Measurements from ENCODE around the gene LEPROT.
"Not testable (repeated sequence)": the region's sequence is repeated elsewhere in the genome, so short reads cannot be mapped to it uniquely, and the experiment has no call there.

Gene LEPROT

DNA sequence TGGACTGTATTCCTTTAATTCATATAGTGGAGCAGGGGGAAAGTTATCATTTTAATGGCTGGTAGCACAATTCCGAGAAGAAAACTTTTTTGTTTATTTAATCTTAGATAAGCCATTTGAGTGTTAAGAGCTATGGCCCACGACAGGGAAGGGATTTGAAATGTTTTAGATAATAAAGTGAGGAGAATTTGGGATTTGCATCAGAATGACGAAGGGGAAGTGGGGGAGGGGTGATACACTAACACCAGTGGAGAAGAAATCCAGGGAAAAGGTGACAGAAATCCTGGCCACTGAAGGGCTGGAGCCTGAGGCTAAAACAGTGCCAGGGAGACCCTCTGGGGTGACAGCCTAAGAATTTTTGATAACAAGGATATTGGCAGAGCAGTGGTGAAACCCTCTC, 21.0 kb downstream of the LEPROT start:
- DNase-seq: no peak

DNA sequence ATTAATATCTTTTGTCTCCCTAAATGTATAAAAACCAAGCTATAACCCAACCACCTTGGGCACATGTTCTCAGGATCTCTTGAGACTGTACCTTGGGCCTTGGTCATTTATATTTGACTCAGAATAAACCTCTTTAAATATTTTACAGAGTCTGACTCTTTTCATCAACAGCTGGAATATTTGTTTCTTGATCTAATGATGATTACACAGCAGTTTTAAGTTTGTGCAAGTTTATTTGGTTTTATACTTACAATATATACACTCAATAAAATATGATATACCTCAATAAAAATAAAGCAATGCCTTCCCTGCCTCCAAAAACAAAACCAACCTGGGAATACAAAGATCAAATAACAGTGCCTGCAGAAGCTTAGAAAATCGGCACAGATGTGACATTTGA, 22.0 kb downstream of the LEPROT start:
- DNase-seq: no peak

DNA sequence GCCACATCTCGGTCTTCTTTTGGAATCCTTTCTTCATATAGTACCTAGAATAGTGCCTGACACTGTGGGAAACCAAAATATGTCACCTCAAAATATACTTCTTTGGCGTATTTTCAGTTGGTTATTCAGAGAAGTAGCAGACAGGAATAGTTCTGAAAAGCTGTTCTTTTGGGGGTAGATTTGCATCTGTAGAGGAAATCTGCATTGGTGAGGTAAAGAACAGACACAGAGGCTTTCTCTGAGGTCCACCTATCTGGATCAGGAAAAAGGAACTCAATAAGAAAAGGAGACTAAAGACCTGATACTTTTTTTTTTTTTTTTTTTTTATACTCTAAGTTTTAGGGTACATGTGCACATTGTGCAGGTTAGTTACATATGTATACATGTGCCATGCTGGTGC, 23.2 kb downstream of the LEPROT start:
- no peak for DNase-seq

DNA sequence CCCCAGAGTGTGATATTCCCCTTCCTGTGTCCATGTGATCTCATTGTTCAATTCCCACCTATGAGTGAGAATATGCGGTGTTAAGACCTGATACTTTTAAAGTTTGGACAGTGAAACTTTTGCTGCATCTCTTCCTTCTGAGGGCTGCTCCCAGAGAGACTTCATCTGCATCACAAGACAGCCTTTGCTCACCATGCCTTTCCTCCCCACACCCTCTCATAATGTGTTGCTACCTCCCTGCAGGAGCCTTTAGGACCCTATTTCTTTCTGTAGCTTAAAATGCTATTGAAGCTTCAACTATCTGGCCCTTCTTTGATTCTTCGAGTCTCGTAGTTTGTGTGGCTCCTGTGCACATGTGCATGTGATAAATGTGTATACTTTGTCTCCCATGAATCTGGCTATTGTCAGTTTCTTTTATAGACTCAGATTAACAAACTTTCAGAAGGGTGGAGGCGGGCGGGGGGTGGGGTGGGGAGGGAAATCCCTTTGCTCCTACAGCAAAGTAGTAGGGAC, 23.7 kb downstream of the LEPROT start:
- DNase-seq: no peak

DNA sequence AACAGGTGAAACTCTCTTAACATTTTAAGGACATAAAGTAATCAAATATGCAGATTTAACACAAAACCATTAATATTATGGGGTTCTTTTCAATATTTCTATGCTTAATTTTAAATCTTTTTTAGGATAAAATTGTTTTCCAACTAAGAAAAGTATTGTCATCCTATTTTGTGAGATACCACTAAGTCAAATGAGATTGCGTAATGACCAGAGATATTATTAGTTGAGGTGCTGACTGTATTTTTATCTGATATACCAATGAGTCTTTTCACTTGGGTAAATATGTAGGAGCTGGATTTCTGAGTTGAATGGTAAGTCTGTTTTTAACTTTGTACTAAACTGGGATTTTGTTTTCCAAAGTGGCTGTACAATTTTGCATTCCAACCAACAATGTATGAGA, 25.4 kb downstream of the LEPROT start:
- DNase-seq: no peak

DNA sequence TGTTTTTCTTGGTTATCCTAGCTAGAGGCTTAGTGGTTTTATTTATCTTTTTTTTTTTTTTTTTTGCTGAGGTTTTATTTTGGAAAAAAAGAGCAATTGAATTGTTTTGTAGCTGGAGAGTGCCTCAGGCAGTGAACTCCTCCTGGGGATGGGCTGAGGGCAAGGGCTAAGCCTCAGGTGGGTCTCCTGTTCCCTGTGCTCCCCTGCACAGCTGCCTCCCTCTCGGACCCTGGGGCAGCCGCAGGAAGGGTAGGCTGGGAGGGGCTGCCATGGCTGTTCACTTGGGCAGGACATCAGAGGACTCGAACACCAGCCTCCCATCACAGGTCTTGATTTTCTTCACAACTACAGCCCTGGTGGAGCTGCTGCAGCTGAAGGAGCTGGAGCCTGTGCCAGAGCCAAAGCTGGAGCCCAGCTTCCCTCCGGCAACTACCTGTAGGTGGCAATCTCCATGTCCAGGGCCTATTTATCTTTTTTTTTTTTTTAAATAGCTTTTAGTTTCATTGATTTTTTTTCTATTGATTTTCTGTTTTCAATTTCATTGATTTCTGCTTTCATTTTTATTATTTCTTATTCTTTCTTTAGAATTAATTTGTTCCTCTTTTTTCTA, 28.9 kb downstream of the LEPROT start:
- no peak for DNase-seq

DNA sequence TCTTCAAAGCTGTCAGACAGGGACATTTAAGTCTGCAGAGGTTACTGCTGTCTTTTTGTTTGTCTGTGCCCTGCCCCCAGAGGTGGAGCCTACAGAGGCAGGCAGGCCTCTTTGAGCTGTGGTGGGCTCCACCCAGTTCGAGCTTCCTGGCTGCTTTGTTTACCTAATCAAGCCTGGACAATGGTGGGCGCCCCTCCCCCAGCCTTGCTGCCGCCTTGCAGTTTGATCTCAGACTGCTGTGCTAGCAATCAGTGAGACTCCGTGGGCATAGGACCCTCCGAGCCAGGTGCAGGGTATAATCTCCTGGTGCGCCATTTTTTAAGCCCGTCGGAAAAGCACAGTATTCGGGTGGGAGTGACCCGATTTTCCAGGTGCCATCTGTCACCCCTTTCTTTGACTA, 35.2 kb downstream of the LEPROT start:
- DNase-seq: not testable (repeated sequence)

DNA sequence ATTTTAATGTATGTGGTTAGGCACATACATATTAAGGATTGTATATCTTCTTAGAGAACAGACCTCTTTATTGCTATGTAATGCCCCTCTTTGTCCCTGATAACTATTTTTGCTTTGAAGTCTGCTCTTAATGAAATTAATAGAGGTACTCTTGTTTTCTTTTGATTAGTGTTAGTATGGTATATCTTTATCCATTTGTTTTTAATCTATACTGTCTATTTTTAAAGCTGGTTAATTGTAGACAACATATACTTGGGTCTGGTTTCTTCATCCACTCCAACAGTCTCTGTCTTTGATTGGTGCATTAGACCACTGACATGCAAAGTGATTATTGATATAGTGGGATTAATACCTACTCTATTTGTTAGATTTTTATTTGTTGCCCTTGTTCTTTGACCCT, 36.0 kb downstream of the LEPROT start:
- no peak for DNase-seq

DNA sequence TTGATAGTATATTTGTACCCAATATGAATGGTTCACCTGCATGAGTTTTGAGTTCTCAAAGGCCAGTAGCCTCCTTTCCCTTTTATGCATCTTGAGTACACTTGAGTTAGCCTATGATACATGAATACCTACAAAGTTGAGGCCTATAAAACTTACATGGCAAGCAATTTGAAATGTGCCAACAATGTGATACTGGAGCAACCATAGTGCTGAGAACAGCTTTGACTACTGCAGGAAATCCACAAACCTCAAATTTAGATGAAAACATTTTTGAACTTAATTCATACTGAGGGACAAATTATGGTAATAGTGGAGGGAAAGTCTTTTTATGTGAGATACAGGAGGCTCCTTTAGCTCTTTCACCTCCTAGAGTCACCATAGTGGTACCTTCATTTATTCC, 37.4 kb downstream of the LEPROT start:
- no peak for DNase-seq

DNA sequence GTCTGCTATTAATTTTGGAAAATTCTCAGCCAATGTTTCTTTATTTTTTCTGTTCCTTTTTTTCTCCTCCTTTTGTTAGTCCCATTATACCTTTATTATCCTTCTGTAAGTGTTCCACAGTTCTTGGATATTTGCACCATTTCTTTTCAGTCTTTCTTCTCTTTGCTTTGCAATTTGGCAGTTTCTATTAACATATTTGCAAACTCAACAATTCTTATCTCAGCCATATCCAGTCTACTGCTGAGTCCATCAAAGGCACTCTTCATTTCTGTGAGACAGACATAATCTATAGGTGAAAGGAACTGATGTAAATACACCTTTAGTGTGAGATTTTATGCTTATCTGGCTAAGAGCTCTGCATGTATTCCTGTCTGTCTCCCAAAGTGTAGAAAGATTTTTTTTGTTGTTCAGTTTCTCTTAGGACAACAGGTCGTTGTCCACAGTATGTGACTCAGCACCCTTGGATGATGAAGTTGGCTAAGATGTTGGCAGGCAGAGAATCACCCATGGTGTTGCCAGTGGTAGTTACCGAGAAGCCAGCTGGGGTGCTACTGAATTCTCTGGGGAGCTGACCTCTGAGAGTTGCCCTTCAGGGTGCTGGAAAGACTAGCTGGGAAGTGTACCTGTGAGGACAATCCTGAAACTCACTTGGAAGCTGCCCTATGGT, 38.4 kb downstream of the LEPROT start:
- DNase-seq: no peak

DNA sequence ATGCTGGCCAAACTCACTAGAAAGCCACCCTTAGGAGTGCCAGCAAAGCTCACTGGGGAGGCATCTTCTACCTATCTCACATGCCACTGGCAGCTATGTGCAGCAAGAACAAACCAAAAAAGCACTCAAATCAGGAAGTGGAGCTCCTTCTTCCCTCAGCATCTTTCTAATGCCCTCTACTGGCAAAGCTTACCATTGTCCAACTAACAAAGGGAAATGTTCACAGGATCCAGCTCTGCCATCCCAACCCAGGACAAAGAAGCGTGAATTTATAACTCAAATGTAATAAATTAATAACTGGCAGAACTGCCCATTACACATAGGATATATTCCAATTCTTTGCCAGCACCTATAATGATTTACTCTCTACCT, 38.9 kb downstream of the LEPROT start:
- peak; percentile 3 for DNase-seq

DNA sequence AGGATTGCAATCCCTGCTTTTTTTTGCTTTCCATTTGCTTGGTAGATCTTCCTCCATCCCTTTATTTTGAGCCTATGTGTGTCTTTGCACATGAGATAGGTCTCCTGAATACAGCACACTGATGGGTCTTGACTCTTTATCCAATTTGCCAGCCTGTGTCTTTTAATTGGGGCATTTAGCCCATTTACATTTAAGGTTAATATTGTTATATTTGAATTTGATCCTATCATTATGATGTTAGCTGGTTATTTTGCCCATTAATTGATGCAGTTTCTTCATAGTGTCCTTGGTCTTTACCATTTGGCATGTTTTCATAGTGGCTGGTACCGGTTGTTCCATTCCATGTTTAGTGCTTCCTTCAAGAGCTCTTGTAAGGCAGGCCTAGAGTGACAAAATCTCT, 45.4 kb downstream of the LEPROT start:
- not testable (repeated sequence) for DNase-seq

DNA sequence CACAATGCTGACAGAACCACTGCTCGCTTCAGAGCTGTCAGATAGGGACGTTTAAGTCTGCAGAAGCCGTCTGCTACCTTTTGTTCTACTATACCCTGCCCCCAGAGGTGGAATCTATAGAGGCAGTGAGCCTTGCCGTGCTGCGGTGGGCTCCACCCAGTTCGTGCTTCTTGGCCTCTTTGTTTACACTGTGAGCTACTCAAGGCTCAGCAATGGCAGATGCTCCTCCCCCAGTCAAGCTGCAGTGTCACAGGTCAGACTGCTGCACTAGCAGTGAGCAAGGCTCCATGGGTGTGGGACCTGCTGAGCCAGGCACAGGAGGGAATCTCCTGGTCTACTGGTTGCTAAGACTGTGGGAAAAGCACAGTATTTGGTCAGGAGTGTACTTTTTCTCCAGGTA, 47.1 kb downstream of the LEPROT start:
- DNase-seq: no peak

DNA sequence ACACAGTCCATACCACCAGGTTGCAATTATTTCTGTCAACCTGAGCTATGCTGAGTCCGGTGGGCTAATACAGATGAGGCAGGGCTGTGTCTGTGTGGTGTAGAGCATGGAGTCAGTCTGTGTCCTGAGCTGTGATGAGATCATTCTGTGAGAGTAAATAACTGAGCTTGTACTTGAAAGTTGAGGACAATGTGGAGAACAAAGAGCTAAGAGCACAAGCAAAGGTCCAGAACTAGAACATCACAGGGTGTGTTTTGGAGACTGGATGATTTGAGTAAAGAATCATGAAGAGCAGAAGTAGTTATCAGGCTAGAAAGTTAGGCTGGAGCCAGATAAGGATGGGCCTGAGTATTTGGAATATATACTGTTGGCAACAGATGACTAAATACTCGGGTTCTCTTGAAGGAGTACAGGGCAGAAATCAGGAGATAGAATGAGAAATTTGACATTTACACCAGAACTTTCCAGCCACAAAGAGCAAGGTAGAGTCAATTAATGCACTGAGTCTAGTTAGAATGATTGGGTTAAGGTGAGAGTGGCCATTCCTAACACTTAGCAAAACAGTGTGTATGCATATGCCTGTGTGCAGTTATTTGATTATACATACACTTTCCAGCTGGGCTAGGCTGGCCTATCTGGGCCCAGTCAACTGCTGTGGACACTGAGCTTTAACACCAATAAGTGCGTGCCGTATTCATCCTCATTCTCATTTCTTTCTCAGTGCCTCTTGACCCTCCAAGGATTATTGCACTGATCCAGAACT, 48.8 kb downstream of the LEPROT start:
- DNase-seq: no peak

DNA sequence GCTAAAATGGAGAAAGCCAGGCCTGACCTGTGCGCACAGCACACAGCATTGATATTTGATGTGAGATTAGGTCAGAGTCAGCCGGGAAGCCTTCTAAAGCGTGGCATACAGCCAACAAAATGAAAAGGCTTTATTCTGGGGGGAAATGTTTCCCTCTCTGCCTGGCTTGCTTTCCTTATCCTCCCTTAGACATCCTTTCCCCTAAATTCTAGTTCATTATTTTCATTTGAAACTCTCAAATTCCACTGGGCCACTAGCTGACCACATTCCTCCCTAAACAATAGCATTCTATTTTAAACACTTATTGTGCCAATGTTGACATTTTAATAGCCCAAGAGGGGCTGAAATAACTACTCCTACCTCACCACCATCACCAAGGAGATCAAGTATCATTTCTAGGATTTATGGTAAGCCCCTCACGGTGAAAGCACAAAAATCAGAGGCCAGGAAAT, 49.4 kb downstream of the LEPROT start:
- DNase-seq: no peak

DNA sequence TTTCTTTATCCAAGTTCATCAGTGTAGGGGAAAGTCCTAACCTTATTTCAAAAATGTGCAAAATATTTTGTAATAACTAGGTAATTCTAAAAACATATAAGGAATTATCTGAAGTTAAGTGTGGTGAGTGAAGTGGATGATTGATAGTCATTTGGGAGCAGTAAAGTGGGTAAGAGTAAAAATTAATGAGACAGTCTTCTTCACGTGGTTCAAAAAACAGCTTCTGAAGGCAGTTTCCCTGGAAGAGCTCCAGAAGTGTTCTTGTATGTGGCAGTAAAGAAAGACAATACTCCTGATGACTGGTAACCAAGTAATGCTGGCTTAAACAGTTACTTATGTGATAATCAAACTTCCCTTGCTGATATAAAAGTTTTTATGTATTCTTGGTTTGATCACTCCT, 50.3 kb downstream of the LEPROT start:
- DNase-seq: no peak

DNA sequence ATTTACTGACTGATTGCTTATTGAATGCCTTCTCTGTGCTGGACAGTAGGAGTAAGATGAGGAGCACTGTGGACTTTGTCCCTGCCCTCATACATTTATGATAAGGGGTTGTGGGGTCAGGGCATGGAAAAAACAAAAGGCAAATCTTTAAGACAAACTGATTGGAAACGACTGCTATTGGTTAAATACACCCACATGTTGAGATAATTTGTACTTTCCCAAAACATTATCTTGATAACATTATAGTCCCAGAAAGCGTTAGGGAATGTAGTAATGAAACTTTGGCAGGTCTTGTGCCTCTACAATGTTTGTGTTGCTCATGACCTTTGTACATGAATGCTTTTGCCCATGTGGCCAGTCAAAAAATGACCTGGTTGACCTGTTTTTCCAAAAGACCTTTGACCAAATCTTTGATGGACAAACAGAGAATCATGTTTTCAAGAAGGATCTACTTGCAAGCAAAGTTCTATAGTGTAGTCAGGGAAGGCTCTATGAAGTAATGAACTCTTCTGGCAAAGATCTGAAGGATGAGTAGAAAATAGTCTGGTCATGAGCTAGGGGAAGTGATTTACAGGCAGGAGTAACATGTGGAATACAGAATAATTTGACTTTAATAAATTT, 50.9 kb downstream of the LEPROT start:
- no peak for DNase-seq

DNA sequence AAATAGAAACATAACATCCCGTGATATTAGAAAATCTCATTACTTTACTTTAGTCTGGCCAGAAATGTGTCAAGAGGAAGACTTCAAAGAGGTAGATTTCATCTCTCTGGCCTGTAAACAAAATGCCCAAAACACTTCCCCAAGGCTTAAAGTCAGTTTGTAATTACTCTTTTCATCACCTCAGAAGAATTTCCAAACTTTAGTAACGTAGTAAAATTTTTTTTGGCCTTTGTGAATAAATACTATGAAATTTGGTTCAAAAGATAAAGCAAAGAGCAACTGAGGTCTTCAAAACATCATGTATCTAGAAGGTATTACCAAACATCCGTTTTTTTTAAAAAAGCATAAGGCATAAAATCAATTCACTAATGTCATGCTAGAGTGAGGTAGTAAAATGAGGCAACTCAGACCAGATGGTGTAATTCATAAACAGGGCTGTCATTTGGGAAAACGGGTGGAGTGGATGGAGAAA, 51.4 kb downstream of the LEPROT start:
- DNase-seq: no peak

DNA sequence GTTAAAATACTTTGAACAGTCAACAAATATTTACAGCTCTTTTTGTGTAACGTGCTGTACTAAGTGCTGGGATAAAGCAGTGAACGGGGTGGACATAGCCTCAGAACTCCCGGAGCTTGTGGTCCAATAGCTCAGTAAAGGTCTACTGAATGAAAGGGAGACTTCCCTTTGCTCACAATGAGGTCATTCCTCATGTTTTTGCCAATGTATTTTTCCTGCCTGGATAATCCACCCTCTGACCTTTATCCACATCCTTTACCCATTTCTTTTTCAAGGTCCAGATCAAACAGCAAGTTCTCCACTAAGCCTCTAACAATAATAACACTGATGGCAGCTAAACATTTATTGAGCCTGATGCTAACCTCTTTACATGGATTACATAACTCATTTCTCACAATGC, 55.9 kb downstream of the LEPROT start:
- no peak for DNase-seq

DNA sequence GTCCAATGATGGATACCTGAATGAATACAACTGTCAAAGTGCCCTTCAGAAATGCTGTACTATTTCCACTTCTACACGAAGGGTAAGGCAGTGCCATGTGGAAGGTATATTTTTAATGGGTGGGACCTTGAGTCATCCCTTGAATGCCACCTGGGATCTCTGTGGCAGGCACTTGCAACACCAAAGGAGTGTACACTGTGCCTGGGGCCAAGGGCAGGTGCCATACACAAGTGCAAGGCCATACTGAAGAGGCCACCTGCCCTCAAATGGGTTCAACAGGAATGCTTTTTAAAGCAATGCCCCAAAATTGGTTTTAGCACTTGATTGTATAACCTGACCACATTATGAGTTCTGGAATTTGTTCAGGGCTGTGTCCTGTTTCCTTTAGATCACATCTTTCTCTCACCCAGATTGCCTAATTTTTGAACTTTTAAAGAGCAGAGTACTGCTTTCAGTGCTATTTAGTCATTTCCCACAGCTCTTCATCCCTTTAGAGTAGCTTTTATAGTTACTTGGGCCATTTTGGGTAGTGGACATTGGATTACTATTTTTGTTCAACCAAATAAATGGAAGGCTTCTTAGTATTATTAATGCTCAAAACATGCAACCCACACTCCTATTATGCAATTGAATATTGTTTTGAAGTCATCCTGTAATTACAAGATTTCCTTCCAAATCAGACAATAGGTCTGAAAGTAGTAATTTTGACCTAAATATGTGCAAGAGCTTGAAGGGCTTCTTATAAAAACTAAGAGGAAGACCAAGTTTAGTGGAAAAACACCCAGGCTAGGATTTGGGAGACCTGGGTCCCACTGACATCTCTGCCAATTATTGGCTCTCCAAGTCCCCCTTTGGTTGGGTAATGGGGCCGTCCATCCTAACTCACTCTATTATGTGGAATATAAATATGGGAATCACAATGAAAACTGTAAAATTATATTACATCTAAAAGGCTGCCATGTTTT, 57.2 kb downstream of the LEPROT start:
- no peak for DNase-seq

DNA sequence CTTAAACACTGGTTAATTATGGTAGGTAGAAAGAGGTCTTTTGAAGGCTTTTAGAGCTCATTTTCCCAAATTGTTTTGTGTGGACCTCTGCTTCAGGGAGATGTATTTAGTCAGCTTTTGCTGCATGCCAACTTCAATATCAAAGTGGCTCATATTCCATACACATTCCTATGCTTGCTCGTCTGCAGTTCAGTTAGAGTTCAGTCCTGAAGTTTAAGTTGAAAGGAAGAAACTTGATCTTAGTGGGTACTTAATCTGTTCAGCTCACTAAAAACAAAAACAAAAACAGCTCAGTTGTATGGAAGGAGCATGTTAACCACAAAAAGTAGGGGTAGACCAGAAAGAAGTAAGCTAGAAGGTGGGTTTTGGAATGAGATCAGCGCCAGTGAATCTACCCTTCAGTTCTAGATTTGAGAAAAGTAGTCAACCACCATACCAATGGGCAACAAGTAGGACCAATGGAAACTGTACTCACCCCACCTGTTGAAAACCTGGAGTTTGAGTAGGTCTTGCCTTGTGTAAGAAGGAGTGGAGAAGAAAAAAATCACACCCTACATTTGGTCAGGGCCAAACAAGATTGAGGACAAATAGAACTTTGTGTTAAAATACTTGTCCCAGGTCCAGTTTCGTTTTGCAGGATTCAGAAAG, 58.0 kb downstream of the LEPROT start:
- no peak for DNase-seq

Data from NCI-H1092 treated with DMSO at 0.1 percent for 48 hours (cell line).